ENCODE data around the gene FAM9A.
"Not testable (repeated sequence)": the region's sequence is repeated elsewhere in the genome, so short reads cannot be mapped to it uniquely, and the experiment has no call there.

FAM9A gene

GRCh38 chrX:8757609-8758389 lies 43.4 kb downstream of the FAM9A start:
- WGBS, 2 donors (ENCODE audit: extremely low coverage in 2 of 2, insufficient read length in 2 of 2, insufficient replicate concordance in 1 of 2), result no CpG with 5 or more reads among the region's 7 CpGs
- not testable (repeated sequence) for H3K4ac ChIP-seq (ENCODE audit: low read length); H4K8ac ChIP-seq (ENCODE audit: low read depth, low read length); H2BK5ac ChIP-seq (ENCODE audit: low read length); H3K36me3 ChIP-seq (replicated peaks in 1 of 2; ENCODE audit: control insufficient read depth in 2 of 2, insufficient read depth in 2 of 2, low read length in 2 of 2); H3K4me1 ChIP-seq (ENCODE audit: control insufficient read depth in 2 of 2, insufficient read depth in 1 of 2, low read depth in 1 of 2, low read length in 2 of 2); H3K14ac ChIP-seq (ENCODE audit: low read length); H3K23ac ChIP-seq (ENCODE audit: low read depth, low read length, poor library complexity); H2BK12ac ChIP-seq (ENCODE audit: low read length); H3K27me3 ChIP-seq (ENCODE audit: control insufficient read depth in 3 of 3, insufficient read depth in 3 of 3, low read depth in 1 of 3, low read length in 3 of 3); DNase-seq (ENCODE audit: low spot score); H2BK120ac ChIP-seq (ENCODE audit: low read depth, low read length); H2BK15ac ChIP-seq (ENCODE audit: low read length); H3K79me1 ChIP-seq (ENCODE audit: low read depth, low read length); H3K9ac ChIP-seq (ENCODE audit: low read depth, low read length, poor library complexity); H3K27ac ChIP-seq (replicated peaks; ENCODE audit: low read length); H3K4me2 ChIP-seq (ENCODE audit: insufficient read depth, low read length, poor library complexity, severe bottlenecking); H3K9me3 ChIP-seq (replicated peaks in 1 of 2; ENCODE audit: control insufficient read depth in 2 of 2, insufficient read depth in 1 of 2, low read depth in 1 of 2, low read length in 2 of 2); H3K4me3 ChIP-seq (ENCODE audit: low read length in 2 of 2); H2AK5ac ChIP-seq (ENCODE audit: low read depth, low read length); H3K18ac ChIP-seq (ENCODE audit: low read length); H2AFZ ChIP-seq (ENCODE audit: low read length); H4K91ac ChIP-seq (ENCODE audit: low read depth, low read length, poor library complexity)

- no peak overlapping the region for H3K4me3 ChIP-seq (ENCODE audit: low read length in 2 of 2)
- H4K8ac ChIP-seq (ENCODE audit: low read depth, low read length), result no peak overlapping the region
- H3K27ac ChIP-seq (replicated peaks; ENCODE audit: low read length), result no peak overlapping the region
- H3K4me2 ChIP-seq (ENCODE audit: insufficient read depth, low read length, poor library complexity, severe bottlenecking), result no peak overlapping the region
- H3K27me3 ChIP-seq (ENCODE audit: control insufficient read depth in 3 of 3, insufficient read depth in 3 of 3, low read depth in 1 of 3, low read length in 3 of 3), result no peaks in the 10 kb centered on the region
- H3K14ac ChIP-seq (ENCODE audit: low read length), result no peak overlapping the region
- H3K18ac ChIP-seq (ENCODE audit: low read length), result no peak overlapping the region
- no peak overlapping the region for H2BK12ac ChIP-seq (ENCODE audit: low read length)
- H3K9me3 ChIP-seq (replicated peaks in 1 of 2; ENCODE audit: control insufficient read depth in 2 of 2, insufficient read depth in 1 of 2, low read depth in 1 of 2, low read length in 2 of 2), result no peaks in the 10 kb centered on the region
- H3K9ac ChIP-seq (ENCODE audit: low read depth, low read length, poor library complexity), result no peak overlapping the region
- no peaks in the 10 kb centered on the region for H3K4me1 ChIP-seq (ENCODE audit: control insufficient read depth in 2 of 2, insufficient read depth in 1 of 2, low read depth in 1 of 2, low read length in 2 of 2)
- H2AK5ac ChIP-seq (ENCODE audit: low read depth, low read length), result no peak overlapping the region
- H2AFZ ChIP-seq (ENCODE audit: low read length), result no peak overlapping the region
- no peak overlapping the region for H2BK15ac ChIP-seq (ENCODE audit: low read length)
- H2BK120ac ChIP-seq (ENCODE audit: low read depth, low read length), result no peak overlapping the region
- DNase-seq (ENCODE audit: low spot score), result no peak
- no peak overlapping the region for H4K91ac ChIP-seq (ENCODE audit: low read depth, low read length, poor library complexity)
- H3K4ac ChIP-seq (ENCODE audit: low read length), result no peak overlapping the region
- no peak overlapping the region for H3K23ac ChIP-seq (ENCODE audit: low read depth, low read length, poor library complexity)
- no peaks in the 10 kb centered on the region for H3K79me1 ChIP-seq (ENCODE audit: low read depth, low read length)
- no peak overlapping the region for H2BK5ac ChIP-seq (ENCODE audit: low read length)
- H3K36me3 ChIP-seq (replicated peaks in 1 of 2; ENCODE audit: control insufficient read depth in 2 of 2, insufficient read depth in 2 of 2, low read length in 2 of 2), result no peaks in the 10 kb centered on the region
Measured at GRCh38 chrX:8755813-8756212, 45.4 kb downstream of the FAM9A start.

GRCh38 chrX:8755116-8755515 lies 46.1 kb downstream of the FAM9A start:
- Histone ChIP-seq H3K9ac (ENCODE audit: low read depth, low read length, poor library complexity) (no peak overlapping the region), H3K4me2 (ENCODE audit: insufficient read depth, low read length, poor library complexity, severe bottlenecking) (no peak overlapping the region), H2AFZ (ENCODE audit: low read length) (no peak overlapping the region), H3K27ac (replicated peaks; ENCODE audit: low read length) (no peak overlapping the region), H2BK5ac (ENCODE audit: low read length) (no peak overlapping the region), H3K27me3 (ENCODE audit: control insufficient read depth in 3 of 3, insufficient read depth in 3 of 3, low read depth in 1 of 3, low read length in 3 of 3) (no peaks in the 10 kb centered on the region), H2AK5ac (ENCODE audit: low read depth, low read length) (no peak overlapping the region), H2BK15ac (ENCODE audit: low read length) (no peak overlapping the region), H3K4ac (ENCODE audit: low read length) (no peak overlapping the region), H4K8ac (ENCODE audit: low read depth, low read length) (no peak overlapping the region), H2BK12ac (ENCODE audit: low read length) (no peak overlapping the region), H2BK120ac (ENCODE audit: low read depth, low read length) (no peak overlapping the region), H3K18ac (ENCODE audit: low read length) (no peak overlapping the region), H3K23ac (ENCODE audit: low read depth, low read length, poor library complexity) (no peak overlapping the region), H3K4me3 (ENCODE audit: low read length in 2 of 2) (no peak overlapping the region), H3K36me3 (replicated peaks in 1 of 2; ENCODE audit: control insufficient read depth in 2 of 2, insufficient read depth in 2 of 2, low read length in 2 of 2) (no peaks in the 10 kb centered on the region), H4K91ac (ENCODE audit: low read depth, low read length, poor library complexity) (no peak overlapping the region), H3K9me3 (replicated peaks in 1 of 2; ENCODE audit: control insufficient read depth in 2 of 2, insufficient read depth in 1 of 2, low read depth in 1 of 2, low read length in 2 of 2) (no peaks in the 10 kb centered on the region), H3K79me1 (ENCODE audit: low read depth, low read length) (no peaks in the 10 kb centered on the region), H3K14ac (ENCODE audit: low read length) (no peak overlapping the region), H3K4me1 (ENCODE audit: control insufficient read depth in 2 of 2, insufficient read depth in 1 of 2, low read depth in 1 of 2, low read length in 2 of 2) (no peaks in the 10 kb centered on the region)
- no peak for DNase-seq (ENCODE audit: low spot score)
- no CpG with 5 or more reads among the region's 4 CpGs for WGBS, 2 donors (ENCODE audit: extremely low coverage in 2 of 2, insufficient read length in 2 of 2, insufficient replicate concordance in 1 of 2)

GRCh38 chrX:8749697-8750096 lies 51.5 kb downstream of the FAM9A start:
- no peak overlapping the region for H4K8ac ChIP-seq (ENCODE audit: low read depth, low read length)
- no peak overlapping the region for H2AK5ac ChIP-seq (ENCODE audit: low read depth, low read length)
- no peak overlapping the region for H3K4me2 ChIP-seq (ENCODE audit: insufficient read depth, low read length, poor library complexity, severe bottlenecking)
- H4K91ac ChIP-seq (ENCODE audit: low read depth, low read length, poor library complexity), result no peak overlapping the region
- H3K27ac ChIP-seq (replicated peaks; ENCODE audit: low read length), result no peak overlapping the region
- no peaks in the 10 kb centered on the region for H3K4me1 ChIP-seq (ENCODE audit: control insufficient read depth in 2 of 2, insufficient read depth in 1 of 2, low read depth in 1 of 2, low read length in 2 of 2)
- H3K79me1 ChIP-seq (ENCODE audit: low read depth, low read length), result no peaks in the 10 kb centered on the region
- no peak overlapping the region for H2BK5ac ChIP-seq (ENCODE audit: low read length)
- H3K9me3 ChIP-seq (replicated peaks in 1 of 2; ENCODE audit: control insufficient read depth in 2 of 2, insufficient read depth in 1 of 2, low read depth in 1 of 2, low read length in 2 of 2), result no peaks in the 10 kb centered on the region
- no peak overlapping the region for H3K18ac ChIP-seq (ENCODE audit: low read length)
- no peak for DNase-seq (ENCODE audit: low spot score)
- H3K23ac ChIP-seq (ENCODE audit: low read depth, low read length, poor library complexity), result no peak overlapping the region
- H3K4me3 ChIP-seq (ENCODE audit: low read length in 2 of 2), result no peak overlapping the region
- no peak overlapping the region for H3K14ac ChIP-seq (ENCODE audit: low read length)
- H2AFZ ChIP-seq (ENCODE audit: low read length), result no peak overlapping the region
- H2BK12ac ChIP-seq (ENCODE audit: low read length), result no peak overlapping the region
- no peaks in the 10 kb centered on the region for H3K27me3 ChIP-seq (ENCODE audit: control insufficient read depth in 3 of 3, insufficient read depth in 3 of 3, low read depth in 1 of 3, low read length in 3 of 3)
- H2BK15ac ChIP-seq (ENCODE audit: low read length), result no peak overlapping the region
- H3K36me3 ChIP-seq (replicated peaks in 1 of 2; ENCODE audit: control insufficient read depth in 2 of 2, insufficient read depth in 2 of 2, low read length in 2 of 2), result no peaks in the 10 kb centered on the region
- H3K4ac ChIP-seq (ENCODE audit: low read length), result no peak overlapping the region
- H2BK120ac ChIP-seq (ENCODE audit: low read depth, low read length), result no peak overlapping the region
- no peak overlapping the region for H3K9ac ChIP-seq (ENCODE audit: low read depth, low read length, poor library complexity)

Measured in neuronal stem cell (in vitro differentiated cells).